K562 (cell line): Measurements from ENCODE around the gene GPS2. TPM values are rescaled to one million over a fixed set of nuclear protein-coding genes. Genes with fewer than 3 reads are reported as not detected.

ENCODE experiments used
- GTF2E2 ChIP-seq: fragments of 200-800 bp; sonication (Bioruptor generic); IDR thresholded peaks from 2 replicates; pipeline ENCODE4 v1.6.1; 2016; ENCODE audit warnings: missing genetic modification characterization, missing compliant biosample characterization
- KDM5B ChIP-seq: fragments of 200-600 bp; sonication (generic); IDR thresholded peaks from 2 replicates; pipeline ENCODE4 v1.6.1; 2012; ENCODE audit warnings: low read depth, mild to moderate bottlenecking, moderate library complexity, low read length, control low read depth, inconsistent platforms; ENCODE audit not compliant: insufficient replicate concordance
- MLLT1 ChIP-seq, 2 experiments: fragments of 450-650 bp; IDR thresholded peaks; 2 replicates each; pipeline ENCODE4 v1.6.1; 2016
- PRPF4 ChIP-seq: fragments of 200-400 bp; formaldehyde crosslinking; IDR thresholded peaks from one replicate; pipeline ENCODE4 v1.6.1; 2017; ENCODE audit warnings: low read length, low read depth, mild to moderate bottlenecking; ENCODE audit not compliant: insufficient read depth, poor library complexity, severe bottlenecking
- TSC22D4 ChIP-seq: fragments of 450-650 bp; IDR thresholded peaks from 2 replicates; pipeline ENCODE4 v1.6.1; 2016; ENCODE audit warnings: missing genetic modification characterization, missing biosample characterization, control low read depth
- ZBTB12 ChIP-seq: fragments of 250-450 bp; sonication (Bioruptor Pico); IDR thresholded peaks from 2 replicates; pipeline ENCODE4 v1.4.0; 2020
- ZC3H8 ChIP-seq: fragments of 450-650 bp; IDR thresholded peaks from 2 replicates; pipeline ENCODE4 v1.6.1; 2017
- ZNF23 ChIP-seq: fragments of 250-450 bp; sonication (Bioruptor Pico); IDR thresholded peaks from 2 replicates; pipeline ENCODE4 v1.4.0; 2020; ENCODE audit warnings: mild to moderate bottlenecking
- polyA plus RNA-seq, 8 experiments: library from polyadenylated mRNA; depleted of rRNA in 4 of 8; stranded (reverse) in 5 of 8; unstranded in 3 of 8; fragments of >200 nt; fragmentation: Nextera tagmentation in 2 of 8; fragmentation: Illumina TruSeq in 1 of 8; extraction: Ambion mirVana in 2 of 8; extraction: Trizol in 1 of 8; gene quantifications; 2 replicates each; pipeline versions ENCODE4 v1.2.1 to v1.2.3, GENCODE V29; 2011 to 2014; ENCODE audit warnings: inconsistent platforms in 1 of 8, missing spikeins in 1 of 8
- total RNA-seq, 7 experiments: library from RNA; depleted of rRNA in 6 of 7; stranded (reverse); fragments of >200 nt in 6 of 7; fragmentation: Illumina TruSeq in 2 of 7; extraction: Trizol in 2 of 7; gene quantifications; 2 replicates each; pipeline versions ENCODE4 v1.2.1 to v1.2.3, GENCODE V29; 2011 to 2021; ENCODE audit warnings: low replicate concordance in 1 of 7

GPS2 gene
- total and polyA plus RNA-seq, 9 of the 15 experiments (the other 6 are each of a cell fraction or from before 2014, with no cell fraction given) = 18.3 to 75.7 (median 37.0) TPM

- no peak for TF ChIP-seq ZBTB12 (CRISPR knock-in tag)
- TF ChIP-seq ZC3H8 = no peak
- no peak for TF ChIP-seq GTF2E2 (tag)
- peak; percentile 2 for TF ChIP-seq KDM5B
- no peak for TF ChIP-seq MLLT1 (IDR thresholded peaks at IDR 0.05)
- no peak for TF ChIP-seq TSC22D4 (tag)
- TF ChIP-seq ZNF23 (CRISPR knock-in tag) = no peak
- no peak for TF ChIP-seq PRPF4
Observed at GRCh38 chr17:7346761-7347614, 31.8 kb upstream of the GPS2 start (continued).
